Neutrophil (primary cell): Measurements from ENCODE around the gene ITM2C.
A peak's percentile ranks its signal among the peaks of the same experiment; 100 is the strongest.

Experiments used
- H3K27ac ChIP-seq: fragments of 200-600 bp; sonication (generic); 2 replicates; pipeline ENCODE4 v1.5.1; 2016; ENCODE audit warnings: mild to moderate bottlenecking, moderate library complexity
- H3K27me3 ChIP-seq: fragments of 200-600 bp; sonication (generic); 2 replicates; pipeline ENCODE4 v1.6.0; 2016; ENCODE audit warnings: mild to moderate bottlenecking
- H3K36me3 ChIP-seq: fragments of 200-600 bp; sonication (generic); 2 replicates; pipeline ENCODE4 v1.5.1; 2017
- H3K4me1 ChIP-seq, 2 experiments: fragments of 200-600 bp in 1 of 2; sonication (generic) in 1 of 2; 1 replicate in 1 of 2; 2 replicates in 1 of 2; pipeline versions ENCODE4 v1.5.1 to v1.6.1; 2013 to 2016; ENCODE audit warnings: low read depth in 1 of 2, low read length in 1 of 2, mild to moderate bottlenecking in 1 of 2, moderate library complexity in 1 of 2; ENCODE audit not compliant: control insufficient read depth in 1 of 2, insufficient read depth in 1 of 2
- H3K4me3 ChIP-seq, 2 experiments: fragments of 200-600 bp in 1 of 2; sonication (generic) in 1 of 2; 1 replicate in 1 of 2; 2 replicates in 1 of 2; pipeline ENCODE4 v1.5.1; 2013 to 2016; ENCODE audit warnings: low read depth in 1 of 2, low read length in 1 of 2, mild to moderate bottlenecking in 1 of 2, moderate library complexity in 1 of 2
- H3K9me3 ChIP-seq: fragments of 200-600 bp; sonication (generic); 2 replicates; pipeline ENCODE4 v1.5.1; 2016
- CTCF ChIP-seq: fragments of 200-600 bp; sonication (generic); IDR thresholded peaks from 2 replicates; pipeline ENCODE4 v1.5.1; 2016; ENCODE audit warnings: antibody characterized with exemption

Gene ITM2C

GRCh38 chr2:230821991-230822520 lies 42.7 kb upstream of the ITM2C start:
- TF ChIP-seq CTCF, result no peak
- Histone ChIP-seq H3K4me1 (peaks cover 5 to 6% of the 10 kb centered on the region in 2 experiments), H3K27me3 (peaks cover 24% of the 10 kb centered on the region), H3K4me3 (no peak overlapping the region), H3K27ac (no peak overlapping the region), H3K9me3 (no peaks in the 10 kb centered on the region), H3K36me3 (peaks cover 59% of the 10 kb centered on the region)

GRCh38 chr2:230823264-230823964 lies 41.3 kb upstream of the ITM2C start:
- peaks cover 38% of the 10 kb centered on the region for H3K27me3 ChIP-seq
- H3K9me3 ChIP-seq, result no peaks in the 10 kb centered on the region
- peaks cover 14 to 16% of the 10 kb centered on the region in 2 experiments for H3K4me1 ChIP-seq
- H3K4me3 ChIP-seq, result no peak overlapping the region
- peaks cover 46% of the 10 kb centered on the region for H3K36me3 ChIP-seq
- H3K27ac ChIP-seq, result no peak overlapping the region
- no peak for TF ChIP-seq CTCF

GRCh38 chr2:230824406-230824978 lies 40.2 kb upstream of the ITM2C start:
- Histone ChIP-seq H3K36me3 (peaks cover 35% of the 10 kb centered on the region), H3K27me3 (peaks cover 48% of the 10 kb centered on the region), H3K4me1 (peaks cover 14 to 18% of the 10 kb centered on the region in 2 experiments), H3K9me3 (no peaks in the 10 kb centered on the region), H3K4me3 (no peak overlapping the region), H3K27ac (no peak overlapping the region)
- TF ChIP-seq CTCF, result peak; percentile 51

GRCh38 chr2:230825354-230825753 lies 39.4 kb upstream of the ITM2C start:
- H3K27ac ChIP-seq, result no peak overlapping the region

GRCh38 chr2:230827774-230828271 lies 36.9 kb upstream of the ITM2C start:
- Histone ChIP-seq H3K4me1 (peaks cover 14 to 18% of the 10 kb centered on the region in 2 experiments), H3K4me3 (peak overlapping the region; percentile 16 to 28), H3K9me3 (no peaks in the 10 kb centered on the region), H3K27me3 (peaks cover 69% of the 10 kb centered on the region), H3K27ac (no peak overlapping the region), H3K36me3 (peaks cover 3% of the 10 kb centered on the region)
- TF ChIP-seq CTCF, result no peak

More at GRCh38 chr2:230825354-230825753, 39.4 kb upstream of the ITM2C start:
- TF ChIP-seq CTCF, result no peak
- H3K4me3 ChIP-seq, result no peak overlapping the region
- no peaks in the 10 kb centered on the region for H3K9me3 ChIP-seq
- H3K27me3 ChIP-seq, result peaks cover 57% of the 10 kb centered on the region
- peaks cover 14 to 18% of the 10 kb centered on the region in 2 experiments for H3K4me1 ChIP-seq
- peaks cover 27% of the 10 kb centered on the region for H3K36me3 ChIP-seq
